WTC11 (cell line): Measurements from ENCODE around the gene PRKCE.

Source experiments
- CREB1 ChIP-seq: sonication (generic); formaldehyde crosslinking; IDR thresholded peaks from 2 replicates; pipeline ENCODE4 v1.8.0; 2023; ENCODE audit warnings: mild to moderate bottlenecking, missing genetic modification reagents
- CREM ChIP-seq: sonication (generic); formaldehyde crosslinking; IDR thresholded peaks from 2 replicates; pipeline ENCODE4 v1.8.1; 2022; ENCODE audit warnings: mild to moderate bottlenecking, missing genetic modification reagents, moderate library complexity
- CTCF ChIP-seq: fragments of 200-600 bp; IDR thresholded peaks from 2 replicates; pipeline ENCODE4 v1.8.0; 2022; ENCODE audit warnings: antibody characterized with exemption
- NR2C2 ChIP-seq: sonication (generic); formaldehyde crosslinking; IDR thresholded peaks from 2 replicates; pipeline ENCODE4 v1.8.0; 2022; ENCODE audit warnings: mild to moderate bottlenecking, missing genetic modification reagents
- NR3C1 ChIP-seq: sonication (generic); formaldehyde crosslinking; conservative IDR thresholded peaks from 2 replicates; pipeline ENCODE4 v1.8.1; 2023; ENCODE audit warnings: low read depth, mild to moderate bottlenecking, missing genetic modification reagents
- SMAD4 ChIP-seq: sonication (generic); formaldehyde crosslinking; IDR thresholded peaks from 2 replicates; pipeline ENCODE4 v1.8.0; 2022; ENCODE audit warnings: mild to moderate bottlenecking, missing genetic modification reagents
- TP53 ChIP-seq: sonication (generic); formaldehyde crosslinking; IDR thresholded peaks from 2 replicates; pipeline ENCODE4 v1.8.1; 2023; ENCODE audit warnings: mild to moderate bottlenecking, missing genetic modification reagents
- ZNF263 ChIP-seq: sonication (generic); formaldehyde crosslinking; IDR thresholded peaks from 2 replicates; pipeline ENCODE4 v1.8.1; 2022; ENCODE audit warnings: low read depth, mild to moderate bottlenecking, moderate library complexity, missing genetic modification reagents
- ZNF416 ChIP-seq: fragments of 250-450 bp; sonication (Bioruptor Pico); IDR thresholded peaks from 2 replicates; pipeline ENCODE4 v1.9.0; 2021; ENCODE audit warnings: mild to moderate bottlenecking, inconsistent platforms
- TF ChIP-seq, protein P1 (sequence below): sonication (generic); formaldehyde crosslinking; IDR thresholded peaks from 2 replicates; pipeline ENCODE4 v1.8.0; 2022; ENCODE audit warnings: mild to moderate bottlenecking, missing genetic modification reagents
- TF ChIP-seq, protein P2 (sequence below): sonication (generic); formaldehyde crosslinking; IDR thresholded peaks from 2 replicates; pipeline ENCODE4 v1.8.0; 2022; ENCODE audit warnings: mild to moderate bottlenecking, missing genetic modification reagents
- TF ChIP-seq, protein P3 (sequence below): sonication (generic); formaldehyde crosslinking; IDR thresholded peaks from 2 replicates; pipeline ENCODE4 v1.8.1; 2023; ENCODE audit warnings: mild to moderate bottlenecking, missing genetic modification reagents
- TF ChIP-seq, protein P4 (sequence below): sonication (generic); formaldehyde crosslinking; IDR thresholded peaks from 2 replicates; pipeline ENCODE4 v1.8.1; 2023; ENCODE audit warnings: mild to moderate bottlenecking, moderate library complexity, missing genetic modification reagents

GRCh38 chr2:46143429-46144132 is 492.1 kb downstream of the PRKCE start:
- TF ChIP-seq, protein P1, sequence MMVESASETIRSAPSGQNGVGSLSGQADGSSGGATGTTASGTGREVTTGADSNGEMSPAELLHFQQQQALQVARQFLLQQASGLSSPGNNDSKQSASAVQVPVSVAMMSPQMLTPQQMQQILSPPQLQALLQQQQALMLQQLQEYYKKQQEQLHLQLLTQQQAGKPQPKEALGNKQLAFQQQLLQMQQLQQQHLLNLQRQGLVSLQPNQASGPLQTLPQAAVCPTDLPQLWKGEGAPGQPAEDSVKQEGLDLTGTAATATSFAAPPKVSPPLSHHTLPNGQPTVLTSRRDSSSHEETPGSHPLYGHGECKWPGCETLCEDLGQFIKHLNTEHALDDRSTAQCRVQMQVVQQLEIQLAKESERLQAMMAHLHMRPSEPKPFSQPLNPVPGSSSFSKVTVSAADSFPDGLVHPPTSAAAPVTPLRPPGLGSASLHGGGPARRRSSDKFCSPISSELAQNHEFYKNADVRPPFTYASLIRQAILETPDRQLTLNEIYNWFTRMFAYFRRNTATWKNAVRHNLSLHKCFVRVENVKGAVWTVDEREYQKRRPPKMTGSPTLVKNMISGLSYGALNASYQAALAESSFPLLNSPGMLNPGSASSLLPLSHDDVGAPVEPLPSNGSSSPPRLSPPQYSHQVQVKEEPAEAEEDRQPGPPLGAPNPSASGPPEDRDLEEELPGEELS: no peak
- TF ChIP-seq, protein P2, sequence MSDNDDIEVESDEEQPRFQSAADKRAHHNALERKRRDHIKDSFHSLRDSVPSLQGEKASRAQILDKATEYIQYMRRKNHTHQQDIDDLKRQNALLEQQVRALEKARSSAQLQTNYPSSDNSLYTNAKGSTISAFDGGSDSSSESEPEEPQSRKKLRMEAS (CRISPR knock-in tag): no peak
- TF ChIP-seq CTCF: no peak
- TF ChIP-seq SMAD4 (CRISPR knock-in tag): no peak
- TF ChIP-seq CREB1 (CRISPR knock-in tag): no peak
- TF ChIP-seq, protein P3, sequence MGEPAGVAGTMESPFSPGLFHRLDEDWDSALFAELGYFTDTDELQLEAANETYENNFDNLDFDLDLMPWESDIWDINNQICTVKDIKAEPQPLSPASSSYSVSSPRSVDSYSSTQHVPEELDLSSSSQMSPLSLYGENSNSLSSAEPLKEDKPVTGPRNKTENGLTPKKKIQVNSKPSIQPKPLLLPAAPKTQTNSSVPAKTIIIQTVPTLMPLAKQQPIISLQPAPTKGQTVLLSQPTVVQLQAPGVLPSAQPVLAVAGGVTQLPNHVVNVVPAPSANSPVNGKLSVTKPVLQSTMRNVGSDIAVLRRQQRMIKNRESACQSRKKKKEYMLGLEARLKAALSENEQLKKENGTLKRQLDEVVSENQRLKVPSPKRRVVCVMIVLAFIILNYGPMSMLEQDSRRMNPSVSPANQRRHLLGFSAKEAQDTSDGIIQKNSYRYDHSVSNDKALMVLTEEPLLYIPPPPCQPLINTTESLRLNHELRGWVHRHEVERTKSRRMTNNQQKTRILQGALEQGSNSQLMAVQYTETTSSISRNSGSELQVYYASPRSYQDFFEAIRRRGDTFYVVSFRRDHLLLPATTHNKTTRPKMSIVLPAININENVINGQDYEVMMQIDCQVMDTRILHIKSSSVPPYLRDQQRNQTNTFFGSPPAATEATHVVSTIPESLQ (CRISPR knock-in tag): no peak
- TF ChIP-seq NR2C2: no peak
- no peak for TF ChIP-seq TP53
- TF ChIP-seq ZNF263 (CRISPR knock-in tag): no peak
- no peak for TF ChIP-seq CREM (CRISPR knock-in tag)
- TF ChIP-seq, protein P4, sequence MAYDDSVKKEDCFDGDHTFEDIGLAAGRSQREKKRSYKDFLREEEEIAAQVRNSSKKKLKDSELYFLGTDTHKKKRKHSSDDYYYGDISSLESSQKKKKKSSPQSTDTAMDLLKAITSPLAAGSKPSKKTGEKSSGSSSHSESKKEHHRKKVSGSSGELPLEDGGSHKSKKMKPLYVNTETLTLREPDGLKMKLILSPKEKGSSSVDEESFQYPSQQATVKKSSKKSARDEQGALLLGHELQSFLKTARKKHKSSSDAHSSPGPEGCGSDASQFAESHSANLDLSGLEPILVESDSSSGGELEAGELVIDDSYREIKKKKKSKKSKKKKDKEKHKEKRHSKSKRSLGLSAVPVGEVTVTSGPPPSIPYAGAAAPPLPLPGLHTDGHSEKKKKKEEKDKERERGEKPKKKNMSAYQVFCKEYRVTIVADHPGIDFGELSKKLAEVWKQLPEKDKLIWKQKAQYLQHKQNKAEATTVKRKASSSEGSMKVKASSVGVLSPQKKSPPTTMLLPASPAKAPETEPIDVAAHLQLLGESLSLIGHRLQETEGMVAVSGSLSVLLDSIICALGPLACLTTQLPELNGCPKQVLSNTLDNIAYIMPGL (CRISPR knock-in tag): no peak
- TF ChIP-seq NR3C1: no peak
- no peak for TF ChIP-seq ZNF416 (CRISPR knock-in tag)
